Ammon's horn (tissue), 1 donor: ENCODE measurements around the gene PCYOX1L.

Source experiments
- DNase-seq: peaks from one replicate; pipeline ENCODE4 v3.0.0-alpha.2; 2016; ENCODE audit warnings: low spot score

Gene PCYOX1L

DNA sequence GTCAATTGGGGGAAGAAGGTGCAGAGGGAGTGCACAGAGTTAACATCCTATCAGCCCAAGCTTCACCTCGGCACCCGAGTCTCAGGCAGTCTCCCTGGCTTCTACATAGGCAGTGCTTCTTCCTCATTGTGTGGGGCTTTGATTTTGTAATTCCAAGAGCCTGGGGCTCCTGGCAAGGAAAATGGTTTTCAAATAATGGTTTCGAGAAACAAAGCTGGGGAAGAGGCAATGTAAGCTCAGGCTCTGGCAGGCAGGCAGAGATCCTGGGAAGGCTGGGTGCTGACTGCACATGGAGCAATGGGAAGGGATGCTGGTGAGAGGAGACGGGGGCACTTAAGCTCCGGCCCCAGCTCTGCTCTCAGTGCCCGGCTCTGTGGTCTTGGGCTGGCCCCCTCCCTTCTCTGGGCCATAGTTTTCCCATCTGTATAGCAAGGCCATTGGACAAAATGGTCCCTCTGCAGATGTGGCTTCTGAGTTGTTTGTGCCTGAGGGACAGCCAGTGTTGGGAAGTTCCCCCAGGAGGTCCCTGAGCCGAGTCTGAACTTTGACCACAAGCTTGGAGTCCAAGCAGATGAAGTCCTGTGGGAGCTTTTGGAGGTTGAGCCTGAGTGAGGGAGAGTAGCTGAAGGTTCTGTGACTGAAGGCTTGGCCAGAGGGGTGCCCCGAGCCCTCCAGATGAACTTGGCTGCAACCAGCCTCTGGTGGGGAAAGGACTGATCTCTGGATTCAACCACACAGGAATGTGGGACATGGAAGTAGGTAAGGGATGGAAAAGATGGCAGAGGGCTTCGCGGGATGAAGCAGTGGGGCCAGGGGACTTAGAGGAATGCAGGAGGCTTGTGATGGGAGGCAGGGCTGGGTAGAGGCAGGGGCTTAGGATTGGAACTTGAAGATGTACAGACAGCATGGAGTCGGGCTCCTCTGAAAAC, 49.7 kb downstream of the PCYOX1L start:
- DNase-seq, result no peak

DNA sequence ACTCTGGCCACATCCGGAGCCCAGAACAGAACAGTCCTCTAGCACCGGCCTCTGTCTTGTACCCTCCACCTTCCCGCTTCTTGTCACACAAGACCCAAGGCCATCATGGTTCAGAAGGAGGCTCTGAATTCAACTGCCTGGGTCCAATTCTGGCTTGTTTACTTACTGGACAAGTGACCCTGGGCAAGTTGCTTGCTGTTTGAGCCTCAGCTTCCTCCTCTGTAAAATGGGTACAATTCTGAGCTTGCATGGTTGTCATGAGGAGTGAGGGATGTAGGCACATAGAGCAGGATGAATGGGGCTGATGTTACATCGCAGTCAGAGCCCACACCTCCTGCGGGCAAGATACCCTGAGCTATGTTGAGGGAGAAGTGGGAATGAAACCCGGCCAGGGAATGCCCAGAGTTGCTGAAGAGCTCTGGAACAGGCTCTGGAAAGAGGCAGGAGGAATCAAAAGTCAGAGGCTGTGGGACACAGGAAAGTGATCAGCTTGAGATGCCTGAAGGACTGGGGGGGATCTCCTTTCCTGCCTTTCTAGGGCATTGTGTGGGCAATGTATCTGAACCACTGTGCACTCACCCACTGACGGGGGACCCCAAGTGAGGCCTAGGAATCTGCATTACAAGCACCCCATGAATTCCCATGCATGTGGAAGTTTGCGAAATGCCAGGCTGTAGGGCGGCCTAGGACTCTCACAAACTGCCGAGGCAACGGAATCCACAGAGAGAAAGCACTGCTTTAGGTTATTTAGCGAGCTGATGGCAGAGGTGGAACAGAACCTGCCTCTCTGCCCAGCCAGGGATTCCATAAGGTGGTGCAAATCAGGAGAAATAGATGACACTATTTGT, 50.6 kb downstream of the PCYOX1L start:
- no peak for DNase-seq

DNA sequence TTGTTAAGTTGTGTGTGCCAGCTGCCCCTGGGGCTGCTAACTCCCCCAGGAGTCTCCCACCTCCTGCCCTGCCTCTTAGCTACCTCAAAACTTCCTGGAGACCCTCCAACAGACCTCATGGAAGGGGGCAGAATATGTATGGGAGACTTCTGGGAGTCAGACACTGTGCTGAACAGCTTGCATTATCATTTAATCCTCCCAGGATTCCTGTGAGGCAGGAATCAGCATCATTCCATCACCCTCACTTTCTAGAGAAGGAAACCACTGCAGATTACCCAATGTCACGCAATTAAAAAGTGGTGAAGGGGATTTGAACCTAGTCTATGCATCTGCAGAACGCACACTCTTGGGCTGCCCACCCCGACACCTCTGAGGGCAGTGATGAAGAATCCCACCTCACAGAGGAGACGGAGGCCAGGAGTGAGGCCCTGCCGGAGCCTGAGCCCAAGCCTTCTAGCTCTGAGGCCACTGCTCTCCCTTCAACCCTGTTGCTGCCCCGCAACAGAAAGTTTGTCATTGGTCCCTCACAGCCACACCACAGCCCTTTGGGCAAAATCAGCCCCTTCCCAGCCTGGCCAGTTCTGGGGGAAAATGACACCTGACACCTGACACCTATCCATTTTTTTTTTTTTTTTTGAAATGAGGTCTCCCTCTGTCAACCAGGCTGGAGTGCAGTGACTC, 51.6 kb downstream of the PCYOX1L start:
- no peak for DNase-seq

DNA sequence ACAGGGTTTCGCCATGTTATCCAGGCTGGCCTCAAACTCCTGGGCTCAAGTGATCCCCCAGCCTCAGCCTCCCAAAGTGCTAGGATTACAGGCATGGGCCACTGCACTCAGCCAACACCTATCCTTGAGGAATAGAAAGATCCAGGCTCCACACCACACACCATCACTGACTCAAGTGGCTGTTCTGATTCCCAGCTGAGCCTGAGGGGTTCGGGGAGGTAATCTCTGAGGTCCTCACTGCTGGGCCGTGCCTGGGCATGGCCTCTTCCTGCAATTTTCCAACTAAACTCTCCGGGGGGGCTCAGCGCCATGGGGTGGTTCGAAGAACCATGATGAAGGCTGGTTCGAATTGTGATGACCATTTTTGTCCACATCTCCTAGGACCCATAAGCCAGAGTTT, 52.2 kb downstream of the PCYOX1L start:
- DNase-seq, result no peak

DNA sequence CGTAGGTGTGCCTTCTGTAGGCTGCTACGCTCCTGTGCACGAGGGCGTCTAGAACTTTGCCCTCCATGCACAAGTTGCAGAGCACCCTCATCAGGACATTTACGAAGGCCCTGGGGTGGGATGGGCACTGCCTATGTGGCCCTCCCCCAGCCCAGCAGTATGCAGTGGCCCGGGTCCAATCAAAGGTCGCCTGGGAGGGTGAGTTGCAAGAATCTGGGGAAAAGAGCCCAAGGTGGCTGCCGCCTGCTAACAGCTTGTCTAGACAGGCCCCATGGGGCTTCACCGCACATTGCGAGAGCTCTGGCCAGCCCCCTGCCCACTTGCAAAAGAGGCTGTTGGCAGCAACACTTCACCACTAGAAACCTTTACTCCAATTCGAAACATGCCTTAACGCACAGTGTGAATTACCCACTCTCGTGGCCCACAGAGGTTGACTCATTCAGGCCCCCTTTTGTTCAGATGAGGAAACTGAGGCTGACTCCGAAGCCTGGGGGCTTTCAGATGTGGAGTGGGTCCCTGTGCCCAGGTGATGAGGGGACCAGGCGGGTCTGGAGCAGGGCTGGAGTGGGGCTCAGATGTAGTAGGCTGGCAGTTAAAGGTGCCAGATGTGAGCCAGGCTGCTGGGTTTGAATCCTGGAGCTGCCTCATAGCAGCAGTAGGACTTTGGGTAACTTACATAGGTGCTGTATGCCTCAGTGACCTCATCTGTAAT, 53.0 kb downstream of the PCYOX1L start:
- no peak for DNase-seq

DNA sequence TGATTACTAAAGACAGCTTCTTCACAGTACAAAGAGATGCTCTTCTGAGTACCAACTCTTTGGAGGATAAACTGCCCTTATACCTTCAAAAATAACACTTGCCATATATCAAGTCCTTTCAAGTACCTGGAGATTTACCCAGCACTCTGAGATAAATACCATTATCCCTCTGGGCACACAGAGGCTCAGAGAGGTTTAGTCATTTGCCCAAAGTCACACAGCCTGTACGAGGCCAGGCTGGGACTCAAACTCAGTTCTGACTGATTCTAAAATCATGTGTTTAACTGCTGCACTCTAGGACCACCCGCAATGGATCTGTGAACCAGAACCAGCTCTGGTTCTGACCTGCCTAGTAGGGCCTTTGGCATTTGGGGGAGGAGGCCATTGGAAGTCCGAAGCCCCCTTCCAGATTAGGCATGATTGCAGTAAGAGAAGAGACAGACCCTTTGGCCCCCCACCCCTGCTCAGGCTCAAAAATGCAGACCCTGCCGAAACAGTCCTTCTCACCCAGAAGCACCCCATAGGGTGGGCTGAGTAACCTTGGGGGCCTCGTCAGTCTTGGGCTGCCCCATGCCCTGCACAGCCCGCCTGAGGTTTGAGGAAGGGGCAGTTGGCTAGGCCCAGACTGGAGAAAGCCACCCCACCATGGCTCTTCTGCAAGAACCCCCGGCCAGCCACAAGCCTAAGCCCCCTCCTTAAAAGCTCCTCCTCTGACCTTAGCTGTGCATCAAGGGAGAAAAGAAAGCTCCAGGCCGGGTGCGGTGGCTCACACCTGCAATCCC, 54.1 kb downstream of the PCYOX1L start:
- no peak for DNase-seq

DNA sequence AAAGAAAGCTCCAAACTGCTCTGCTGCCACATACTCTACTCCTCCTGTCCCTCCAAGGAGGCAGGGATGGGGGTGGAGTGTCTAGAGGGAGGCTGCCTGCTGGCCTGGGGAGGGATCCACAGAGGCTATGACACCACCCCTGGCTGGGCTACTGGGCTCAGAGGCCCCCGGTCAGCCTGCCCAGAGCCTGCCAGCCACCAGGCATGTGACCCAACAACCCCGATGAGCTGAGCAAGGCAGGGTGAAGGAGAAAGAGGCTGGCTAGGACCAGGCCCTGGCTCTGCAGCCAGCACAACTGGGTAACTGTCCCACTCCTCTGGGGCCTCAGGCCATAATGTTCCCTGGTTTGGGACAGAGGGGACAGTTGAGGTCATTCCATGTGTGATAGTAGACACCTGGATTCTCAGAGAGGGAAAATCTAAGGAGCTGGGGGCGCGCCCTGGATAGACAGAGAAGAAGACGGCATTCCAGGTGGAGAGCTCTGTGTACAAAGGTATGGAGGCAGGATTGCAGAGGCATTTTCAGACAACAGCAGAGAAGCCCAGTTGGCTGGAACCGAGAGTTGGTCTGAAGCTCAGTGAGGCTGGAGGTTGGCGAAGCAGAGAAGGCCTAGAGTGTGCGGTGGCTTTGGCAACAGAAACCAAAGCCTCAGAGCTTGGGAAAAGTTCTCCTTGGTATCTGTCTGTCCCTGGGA, 55.1 kb downstream of the PCYOX1L start:
- no peak for DNase-seq

DNA sequence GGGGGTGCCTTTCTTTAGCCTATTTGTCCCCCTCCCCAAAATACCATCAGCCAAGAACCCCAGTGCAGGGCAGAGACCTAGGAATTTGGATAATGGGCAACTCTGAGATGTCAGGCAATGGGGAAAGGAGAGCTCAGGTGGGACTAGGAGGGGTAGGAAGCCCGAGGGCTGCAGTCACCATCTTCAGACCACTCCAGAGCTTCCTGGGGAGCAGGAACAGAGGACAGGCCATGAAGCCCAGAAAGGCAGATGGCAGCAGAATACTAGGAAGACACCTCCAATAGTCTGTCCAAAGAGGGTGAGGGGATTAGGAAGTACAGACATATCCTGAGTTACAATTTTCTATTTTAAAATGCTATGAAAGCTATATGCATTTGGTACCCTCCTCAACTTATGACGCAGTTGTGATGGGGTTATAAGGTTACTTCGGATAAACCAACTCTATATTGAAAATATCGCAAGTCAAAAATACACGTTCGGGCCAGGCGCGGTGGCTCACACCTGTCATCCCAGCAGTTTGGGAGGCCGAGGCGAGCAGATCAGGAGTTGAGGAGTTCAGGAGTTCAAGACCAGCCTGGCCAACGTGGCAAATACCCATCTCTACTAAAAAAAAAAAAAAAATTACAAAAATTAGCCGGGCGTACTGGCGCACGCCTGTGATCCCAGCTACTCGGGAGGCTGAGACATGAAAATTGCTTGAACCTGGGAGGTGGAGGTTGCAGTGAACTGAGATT, 55.8 kb downstream of the PCYOX1L start:
- DNase-seq, result no peak

DNA sequence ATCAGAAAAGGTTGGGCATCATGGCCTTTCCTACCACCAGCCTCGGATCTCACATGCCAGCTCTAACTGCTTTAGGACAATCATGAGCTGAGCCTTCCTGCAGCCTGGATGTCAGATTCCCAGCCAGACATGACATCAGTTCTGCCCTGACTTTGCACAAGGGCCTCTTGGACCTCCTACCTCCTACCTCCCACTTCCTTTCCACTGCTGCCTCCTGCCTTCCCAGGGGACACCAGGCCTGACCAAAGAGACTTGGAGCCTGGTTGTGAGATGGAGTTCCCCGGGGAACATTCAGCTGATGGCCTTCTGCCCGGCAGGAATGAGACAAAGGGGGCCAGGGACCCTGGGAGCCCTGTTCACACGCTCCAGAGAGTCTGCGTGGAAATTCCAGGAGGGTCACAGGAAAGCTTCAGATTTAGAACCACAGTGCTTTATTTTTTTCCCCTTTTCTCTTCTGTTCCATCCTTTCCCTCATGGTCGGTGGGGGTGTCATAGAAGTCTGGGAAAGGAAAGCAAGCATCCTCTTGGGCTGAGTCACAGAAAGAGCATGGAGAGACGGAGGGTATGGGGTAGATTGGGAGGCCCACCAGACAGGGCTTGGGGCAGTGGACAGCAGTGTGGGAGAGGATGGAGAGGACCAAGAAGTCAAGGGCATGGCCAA, 56.7 kb downstream of the PCYOX1L start:
- no peak for DNase-seq

DNA sequence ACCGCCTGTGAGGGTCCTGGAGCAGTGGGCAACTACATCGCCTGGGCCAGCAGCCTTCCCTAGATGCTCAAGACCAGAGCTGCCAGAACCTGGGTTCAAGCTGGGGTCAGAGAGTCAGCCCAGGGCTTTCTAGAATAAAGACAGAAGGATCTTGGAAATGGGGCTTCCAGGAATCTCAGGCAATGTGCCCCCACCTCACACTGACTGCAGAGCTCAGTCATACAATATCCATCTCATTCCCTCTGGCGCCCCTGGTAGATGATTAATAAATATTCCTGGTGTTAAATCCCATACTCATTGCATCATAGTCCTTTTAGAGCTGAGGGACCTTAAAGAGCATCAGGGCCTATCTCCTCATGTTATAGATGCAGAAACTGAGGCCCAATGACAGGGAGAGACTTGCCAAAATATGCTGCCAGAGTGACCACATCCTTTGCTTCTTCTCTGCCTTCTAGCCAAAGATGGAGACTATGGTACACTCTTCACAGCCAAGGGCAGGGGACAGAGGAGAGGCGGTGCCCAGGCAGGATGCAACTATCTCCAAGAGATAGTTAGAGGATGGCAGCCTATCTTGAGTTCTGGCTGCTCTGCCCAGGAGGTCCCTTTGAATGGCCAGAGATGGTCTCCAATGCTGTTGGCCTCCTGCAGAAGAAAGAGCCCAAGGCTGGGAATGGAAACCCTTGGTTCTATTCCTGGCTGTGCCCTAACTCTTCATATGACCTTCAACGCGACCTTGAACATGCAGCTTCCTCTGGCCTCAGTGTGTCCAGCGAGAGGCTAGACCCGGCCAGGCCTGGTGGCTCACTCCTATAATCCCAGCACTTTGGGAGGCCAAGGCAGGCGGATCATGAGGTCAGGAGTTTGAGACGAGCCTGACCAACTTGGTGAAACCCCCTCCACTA, 57.5 kb downstream of the PCYOX1L start:
- no peak for DNase-seq

DNA sequence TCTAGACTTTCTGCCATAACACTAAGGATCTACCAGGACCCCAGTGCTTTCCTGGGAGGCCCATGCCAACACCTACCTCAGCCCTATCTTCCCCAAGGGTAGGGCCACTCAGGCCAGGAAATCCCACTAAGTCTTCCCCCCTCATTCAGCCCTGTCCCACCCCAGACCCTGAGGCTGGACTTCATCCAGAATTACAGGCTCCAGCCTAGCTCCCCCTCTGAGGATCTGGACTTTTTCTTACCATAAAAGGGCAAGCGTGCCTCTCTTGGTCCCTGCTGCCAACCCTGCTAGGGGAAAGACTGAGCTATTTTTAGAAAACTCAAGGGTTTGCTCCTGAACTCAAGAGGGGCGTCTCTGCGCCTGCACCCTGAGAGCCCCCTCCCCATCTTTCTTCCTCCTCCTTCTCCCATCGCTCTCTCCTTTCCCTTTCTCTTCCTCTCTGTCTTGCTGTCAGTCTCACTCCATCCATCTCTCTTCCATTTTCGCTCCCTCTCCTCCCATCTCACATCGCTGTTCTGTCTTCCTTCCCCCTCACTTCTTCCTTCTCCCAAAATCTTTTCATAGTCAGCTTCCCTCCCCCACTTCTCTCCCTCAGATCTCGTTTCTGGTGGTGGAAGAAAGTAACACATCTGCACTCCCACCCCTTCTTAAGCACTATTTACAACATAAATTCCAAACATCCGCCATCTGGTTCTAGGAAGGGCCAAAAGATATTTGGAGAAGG, 59.3 kb downstream of the PCYOX1L start:
- no peak for DNase-seq

DNA sequence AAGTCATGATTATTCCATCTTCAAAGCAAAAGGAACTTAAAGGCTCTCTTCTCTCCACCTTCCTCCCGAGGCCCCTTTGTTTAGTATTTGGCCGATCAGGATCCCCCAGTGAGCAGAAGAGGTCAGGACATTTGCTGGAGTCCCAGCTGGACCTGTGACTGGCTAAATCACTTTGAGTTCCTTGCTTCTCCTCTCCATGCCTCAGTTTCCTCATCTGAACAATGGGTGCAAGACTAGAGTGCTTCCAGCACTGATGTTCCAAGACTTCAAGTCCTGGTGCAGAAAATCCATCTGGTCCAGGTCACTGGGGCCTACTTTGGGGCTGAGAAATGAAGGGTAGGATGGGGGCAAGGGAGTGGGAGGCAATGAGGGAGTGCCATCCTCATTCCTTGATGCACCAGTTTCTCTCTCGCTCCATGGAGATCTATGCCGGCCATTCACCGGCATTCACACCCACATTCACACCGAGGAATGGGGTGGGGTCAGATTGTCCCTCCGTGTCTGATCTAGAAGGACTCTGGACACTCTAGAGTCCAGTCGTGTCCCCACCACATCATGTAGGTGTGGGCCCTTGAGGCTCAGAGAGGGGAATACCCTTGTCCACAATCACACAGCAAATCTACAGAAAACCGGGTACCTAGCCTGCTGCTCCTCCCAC, 60.0 kb downstream of the PCYOX1L start:
- no peak for DNase-seq

DNA sequence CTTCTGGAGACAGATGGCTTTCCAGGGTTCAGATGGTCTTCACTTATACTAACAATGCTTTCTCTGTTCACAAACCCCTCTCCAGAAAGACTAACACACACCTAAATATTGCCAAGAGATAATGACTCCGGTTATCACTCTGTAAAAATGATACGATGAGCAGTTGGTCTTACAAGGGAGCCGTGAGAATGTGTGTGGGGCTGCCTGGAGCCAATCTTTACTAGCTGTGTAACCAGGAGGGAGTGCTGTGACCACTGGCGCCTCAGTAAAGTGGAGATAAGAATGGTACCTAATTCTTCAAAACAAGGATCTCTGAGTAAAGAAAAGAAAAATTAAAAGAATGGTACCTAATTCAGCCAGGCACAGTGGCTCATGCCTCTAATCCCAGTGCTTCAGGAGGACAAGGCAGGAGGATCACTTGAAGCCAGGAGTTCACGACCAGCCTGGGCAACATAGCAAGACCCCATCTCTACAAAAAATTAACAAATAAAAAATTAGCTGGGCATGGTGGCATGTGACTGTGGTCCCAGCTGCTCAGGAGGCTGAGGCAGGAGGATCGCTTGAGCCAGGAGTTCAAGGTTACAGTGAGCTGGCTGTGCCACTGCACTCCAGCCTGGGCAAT, 61.2 kb downstream of the PCYOX1L start:
- DNase-seq, result no peak
